ENCODE data around the gene TPM1.

DNA sequence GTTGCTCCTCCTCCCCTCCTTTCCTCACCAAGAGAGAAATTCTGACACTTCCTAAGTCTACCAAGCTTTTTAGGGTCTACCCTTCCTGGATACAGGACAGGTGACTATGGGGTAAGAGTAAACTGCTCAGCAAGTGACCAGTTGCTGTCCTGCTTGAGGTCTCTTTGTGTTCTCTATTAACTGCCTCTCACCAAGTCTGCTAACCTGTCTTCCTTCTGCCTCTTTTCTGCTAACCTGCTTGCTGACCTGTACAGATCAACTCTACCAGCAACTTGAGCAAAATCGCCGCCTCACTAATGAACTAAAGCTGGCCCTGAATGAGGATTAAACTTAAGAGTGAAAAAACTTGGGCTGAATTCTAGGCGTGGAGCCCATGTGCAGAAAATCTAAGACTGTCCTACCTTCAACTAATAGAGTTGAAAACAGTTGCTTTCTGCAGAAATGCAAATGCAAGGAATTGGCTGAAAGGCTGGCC, 27.1 kb downstream of the TPM1 start:
- TF ChIP-seq, protein P1, sequence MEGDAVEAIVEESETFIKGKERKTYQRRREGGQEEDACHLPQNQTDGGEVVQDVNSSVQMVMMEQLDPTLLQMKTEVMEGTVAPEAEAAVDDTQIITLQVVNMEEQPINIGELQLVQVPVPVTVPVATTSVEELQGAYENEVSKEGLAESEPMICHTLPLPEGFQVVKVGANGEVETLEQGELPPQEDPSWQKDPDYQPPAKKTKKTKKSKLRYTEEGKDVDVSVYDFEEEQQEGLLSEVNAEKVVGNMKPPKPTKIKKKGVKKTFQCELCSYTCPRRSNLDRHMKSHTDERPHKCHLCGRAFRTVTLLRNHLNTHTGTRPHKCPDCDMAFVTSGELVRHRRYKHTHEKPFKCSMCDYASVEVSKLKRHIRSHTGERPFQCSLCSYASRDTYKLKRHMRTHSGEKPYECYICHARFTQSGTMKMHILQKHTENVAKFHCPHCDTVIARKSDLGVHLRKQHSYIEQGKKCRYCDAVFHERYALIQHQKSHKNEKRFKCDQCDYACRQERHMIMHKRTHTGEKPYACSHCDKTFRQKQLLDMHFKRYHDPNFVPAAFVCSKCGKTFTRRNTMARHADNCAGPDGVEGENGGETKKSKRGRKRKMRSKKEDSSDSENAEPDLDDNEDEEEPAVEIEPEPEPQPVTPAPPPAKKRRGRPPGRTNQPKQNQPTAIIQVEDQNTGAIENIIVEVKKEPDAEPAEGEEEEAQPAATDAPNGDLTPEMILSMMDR (IDR thresholded peaks at IDR 0.05) = no peak
- TF ChIP-seq TEAD1 (CRISPR knock-in tag; IDR thresholded peaks at IDR 0.05) = no peak
